ENCODE data around the gene GPR108.

- TF ChIP-seq CTCF (conservative IDR thresholded peaks at IDR 0.05; ENCODE audit: low read depth, low read length) (no peak), EZH2 (IDR thresholded peaks at IDR 0.05; ENCODE audit: borderline replicate concordance, low read depth, low read length, poor library complexity, severe bottlenecking) (no peak)
Measured at GRCh38 chr19:6772866-6773322, 35.5 kb upstream of the GPR108 start.
